HepG2 (cell line): ENCODE data around the gene NEK9. TPM values are rescaled to one million over a fixed set of nuclear protein-coding genes. Genes with fewer than 3 reads are reported as not detected.

Experiments
- DMAP1 ChIP-seq: IDR thresholded peaks from 2 replicates; pipeline ENCODE4 v1.6.1; 2016
- DPF2 ChIP-seq: sonication (generic); formaldehyde crosslinking; IDR thresholded peaks from 2 replicates; pipeline ENCODE4 v1.4.0; 2020; ENCODE audit warnings: mild to moderate bottlenecking, low read depth, missing genetic modification reagents, borderline replicate concordance
- GLI4 ChIP-seq: sonication (generic); formaldehyde crosslinking; IDR thresholded peaks from 2 replicates; pipeline ENCODE4 v1.5.1; 2020; ENCODE audit warnings: missing genetic modification reagents, mild to moderate bottlenecking, moderate library complexity, borderline replicate concordance
- HDAC1 ChIP-seq: sonication (generic); formaldehyde crosslinking; IDR thresholded peaks from 2 replicates; pipeline ENCODE4 v1.5.1; 2020; ENCODE audit warnings: mild to moderate bottlenecking, missing genetic modification reagents
- HNF4G ChIP-seq, 2 experiments: sonication (generic) in 1 of 2; formaldehyde crosslinking in 1 of 2; IDR thresholded peaks; 2 replicates each; pipeline versions ENCODE4 v1.4.0 to v1.6.1; 2011 to 2020; ENCODE audit warnings: borderline replicate concordance in 2 of 2, low read depth in 2 of 2, mild to moderate bottlenecking in 2 of 2, low read length in 1 of 2, missing genetic modification reagents in 1 of 2, moderate library complexity in 1 of 2
- HNRNPK ChIP-seq: fragments of 200-400 bp; formaldehyde crosslinking; IDR thresholded peaks from 2 replicates; pipeline ENCODE4 v1.6.1; 2018; ENCODE audit warnings: low read length, low read depth, moderate library complexity, mild to moderate bottlenecking; ENCODE audit not compliant: poor library complexity, severe bottlenecking
- HOXA5 ChIP-seq: sonication (generic); formaldehyde crosslinking; IDR thresholded peaks from 2 replicates; pipeline ENCODE4 v1.4.0; 2020; ENCODE audit warnings: missing genetic modification reagents
- KLF13 ChIP-seq: sonication (generic); formaldehyde crosslinking; IDR thresholded peaks from 2 replicates; pipeline ENCODE4 v1.4.0; 2020; ENCODE audit warnings: mild to moderate bottlenecking, missing genetic modification reagents
- KLF16 ChIP-seq, 2 experiments: sonication (generic) in 1 of 2; formaldehyde crosslinking in 1 of 2; IDR thresholded peaks; 2 replicates each; pipeline versions ENCODE4 v1.6.1 to v1.8.0; 2016 to 2023; ENCODE audit warnings: missing genetic modification reagents in 2 of 2, missing compliant biosample characterization in 1 of 2
- NPAS2 ChIP-seq: sonication (generic); formaldehyde crosslinking; IDR thresholded peaks from 2 replicates; pipeline ENCODE4 v1.8.0; 2022; ENCODE audit warnings: mild to moderate bottlenecking, missing genetic modification reagents, borderline replicate concordance
- NR0B2 ChIP-seq: sonication (generic); formaldehyde crosslinking; IDR thresholded peaks from 2 replicates; pipeline ENCODE4 v1.4.0; 2020; ENCODE audit warnings: mild to moderate bottlenecking, missing genetic modification reagents
- REST ChIP-seq, 2 experiments: IDR thresholded peaks; 2 replicates each; pipeline ENCODE4 v1.6.1; 2011 to 2012; ENCODE audit warnings: low read length in 2 of 2, borderline replicate concordance in 1 of 2, low read depth in 1 of 2, mild to moderate bottlenecking in 1 of 2, moderate library complexity in 1 of 2
- RFXANK ChIP-seq: IDR thresholded peaks from 2 replicates; pipeline ENCODE4 v1.6.1; 2016
- SNRNP70 ChIP-seq: fragments of 200-400 bp; formaldehyde crosslinking; IDR thresholded peaks from 2 replicates; pipeline ENCODE4 v1.6.1; 2017; ENCODE audit warnings: mild to moderate bottlenecking, low read depth, low read length, moderate library complexity
- TARDBP ChIP-seq: sonication (generic); formaldehyde crosslinking; IDR thresholded peaks from 2 replicates; pipeline ENCODE4 v1.8.0; 2022; ENCODE audit warnings: mild to moderate bottlenecking, missing genetic modification reagents
- TCF7 ChIP-seq: sonication (generic); IDR thresholded peaks from 2 replicates; pipeline ENCODE4 v1.6.1; 2016; ENCODE audit warnings: antibody characterized with exemption, low read depth
- U2AF1 ChIP-seq: fragments of 200-400 bp; formaldehyde crosslinking; optimal IDR thresholded peaks from 2 replicates; pipeline ENCODE3; 2017; ENCODE audit warnings: mild to moderate bottlenecking, low read depth, low read length
- ZNF12 ChIP-seq: sonication (generic); formaldehyde crosslinking; IDR thresholded peaks from 2 replicates; pipeline ENCODE4 v1.5.0; 2020; ENCODE audit warnings: missing genetic modification reagents
- ZNF30 ChIP-seq: sonication (generic); formaldehyde crosslinking; IDR thresholded peaks from 2 replicates; pipeline ENCODE4 v1.5.0; 2020; ENCODE audit warnings: mild to moderate bottlenecking, missing genetic modification reagents
- ZNF704 ChIP-seq: sonication (generic); formaldehyde crosslinking; IDR thresholded peaks from 2 replicates; pipeline ENCODE4 v1.8.1; 2023; ENCODE audit warnings: mild to moderate bottlenecking, inconsistent platforms, moderate library complexity, missing genetic modification reagents, borderline replicate concordance
- ZNF737 ChIP-seq: sonication (generic); formaldehyde crosslinking; IDR thresholded peaks from 2 replicates; pipeline ENCODE4 v1.5.0; 2020; ENCODE audit warnings: missing genetic modification reagents, mild to moderate bottlenecking, borderline replicate concordance
- polyA plus RNA-seq, 8 experiments: library from polyadenylated mRNA; depleted of rRNA in 3 of 8; stranded (reverse) in 7 of 8; unstranded in 1 of 8; fragments of >200 nt; fragmentation: Illumina TruSeq in 4 of 8; extraction: Trizol in 4 of 8; gene quantifications; 2 replicates each; pipeline versions ENCODE4 v1.2.1 to v1.2.3, GENCODE V29; 2011 to 2016; ENCODE audit warnings: low read depth in 4 of 8, missing spikeins in 1 of 8, mixed read lengths in 1 of 8; ENCODE audit not compliant: insufficient read depth in 1 of 8
- total RNA-seq, 5 experiments: library from RNA; depleted of rRNA; stranded (reverse); fragments of >200 nt; fragmentation: Illumina TruSeq; extraction: Trizol; gene quantifications; 2 replicates each; pipeline ENCODE4 v1.2.3, GENCODE V29; 2016; ENCODE audit warnings: low read depth in 1 of 5

Gene NEK9
- total and polyA plus RNA-seq, 2 of the 13 experiments (the other 11 are each of a cell fraction or from before 2014, with no cell fraction given), result 16.5 to 27.3 TPM

- TF ChIP-seq ZNF704 (CRISPR knock-in tag), result peak; percentile 68; the same call in 1 of the 2 replicates
- TF ChIP-seq DPF2 (CRISPR knock-in tag), result no peak
- TF ChIP-seq ZNF737 (CRISPR knock-in tag), result peak; percentile 78; the same call in 1 of the 2 replicates
- peak; percentile 64 for TF ChIP-seq HDAC1 (CRISPR knock-in tag)
- TF ChIP-seq HNF4G (IDR thresholded peaks at IDR 0.05; ENCODE audit: borderline replicate concordance, low read depth, low read length), result no peak
- no peak; the same call in 1 of the 2 replicates for TF ChIP-seq HNF4G (CRISPR knock-in tag; IDR thresholded peaks at IDR 0.05; ENCODE audit: borderline replicate concordance, low read depth)
- TF ChIP-seq DMAP1 (CRISPR knock-in tag), result peak; percentile 93
- TF ChIP-seq HOXA5 (CRISPR knock-in tag), result peak; percentile 89; the same call in 1 of the 2 replicates
- peak; percentile 78 to 89; a peak in 3 of 4 replicates for TF ChIP-seq KLF16 (CRISPR knock-in tag; IDR thresholded peaks at IDR 0.05)
- TF ChIP-seq SNRNP70, result no peak
- no peak for TF ChIP-seq TCF7
- TF ChIP-seq HNRNPK, result no peak
- no peak for TF ChIP-seq NPAS2 (CRISPR knock-in tag)
- no peak for TF ChIP-seq NR0B2 (CRISPR knock-in tag)
- peak; percentile 25; the same call in 1 of the 2 replicates for TF ChIP-seq ZNF12
- TF ChIP-seq U2AF1, result no peak
- TF ChIP-seq ZNF30 (CRISPR knock-in tag), result no peak
- peak; percentile 88 for TF ChIP-seq RFXANK (CRISPR knock-in tag)
- TF ChIP-seq KLF13 (CRISPR knock-in tag), result no peak
- TF ChIP-seq GLI4, result no peak
- peak in 1 of 2 experiments; percentile 17; a peak in 1 of 4 replicates for TF ChIP-seq REST (IDR thresholded peaks at IDR 0.05; ENCODE audit: borderline replicate concordance in 1 of 2, low read depth in 1 of 2, low read length in 2 of 2)
- TF ChIP-seq TARDBP (CRISPR knock-in tag), result peak; percentile 44; the same call in 1 of the 2 replicates
These were observed at the start of gene NEK9 (continued) for GRCh38 chr14:75126679-75127473.
